GM23248 (cell line): Measurements from ENCODE around the gene ANKRD63.

ENCODE experiments used
- EZH2 ChIP-seq: fragments of 200-600 bp; sonication (generic); IDR thresholded peaks from 2 replicates; pipeline ENCODE4 v1.6.1; 2018; ENCODE audit warnings: antibody characterized with exemption, mild to moderate bottlenecking; ENCODE audit not compliant: insufficient read depth, poor library complexity, severe bottlenecking
- EZH2phosphoT487 ChIP-seq: fragments of 200-600 bp; sonication (generic); IDR thresholded peaks from 2 replicates; pipeline ENCODE4 v1.6.1; 2018; ENCODE audit warnings: antibody characterized with exemption, moderate library complexity, mild to moderate bottlenecking, low read depth; ENCODE audit not compliant: insufficient read depth

DNA sequence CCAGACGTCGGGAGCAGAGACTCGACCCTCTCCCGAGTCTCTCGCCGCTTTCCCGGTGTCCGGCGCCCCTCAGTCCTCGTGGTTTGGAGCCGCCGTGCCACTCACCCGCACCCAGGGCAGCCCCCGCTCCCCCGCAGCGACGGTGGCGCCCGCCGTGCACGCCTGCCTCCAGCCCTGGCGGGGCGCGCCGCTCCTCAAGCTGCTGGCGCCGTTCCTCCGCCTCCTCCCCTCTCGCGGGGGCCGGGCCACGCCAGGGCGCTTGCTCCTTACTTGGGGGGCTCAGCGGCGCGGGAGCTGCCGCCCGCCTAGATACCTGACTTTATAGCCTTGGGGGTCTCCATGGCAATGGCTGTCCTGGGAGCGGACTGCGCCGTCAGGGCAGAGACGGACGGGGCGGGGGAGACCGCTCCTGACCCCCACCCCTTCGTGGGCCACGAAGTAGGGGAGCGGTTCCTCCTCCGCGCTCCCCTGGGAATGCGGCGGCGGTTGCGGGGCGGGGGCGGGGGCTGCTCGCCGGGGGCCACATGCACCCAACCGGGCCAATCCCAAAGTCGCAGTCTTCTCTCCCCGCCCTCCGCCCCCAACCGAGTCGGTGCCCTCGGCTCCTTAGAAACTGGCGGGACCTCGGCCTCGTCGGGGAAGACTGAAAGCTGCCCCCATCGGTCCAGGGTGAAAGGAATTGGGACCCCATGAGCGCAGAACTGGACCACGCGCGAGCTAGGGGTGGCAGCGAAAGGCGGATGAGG lies at the start of gene ANKRD63:
- peak; percentile 39; the same call in 1 of the 2 replicates for TF ChIP-seq EZH2phosphoT487
- TF ChIP-seq EZH2, result peak; percentile 74
